NB4 (cell line): ENCODE measurements around the gene SEZ6L.

Experiments used
- CTCF ChIP-seq: IDR thresholded peaks from one replicate; pipeline ENCODE4 v1.5.1; 2012; ENCODE audit warnings: low read depth, low read length
- POLR2A ChIP-seq: IDR thresholded peaks from 2 replicates; pipeline ENCODE4 v1.6.1; 2011; ENCODE audit warnings: mild to moderate bottlenecking; ENCODE audit not compliant: insufficient read length; ENCODE audit errors: extremely low read depth
- TF ChIP-seq, protein P1 (sequence below): IDR thresholded peaks from 2 replicates; pipeline ENCODE4 v1.6.1; 2011; ENCODE audit warnings: low read depth, low read length

DNA sequence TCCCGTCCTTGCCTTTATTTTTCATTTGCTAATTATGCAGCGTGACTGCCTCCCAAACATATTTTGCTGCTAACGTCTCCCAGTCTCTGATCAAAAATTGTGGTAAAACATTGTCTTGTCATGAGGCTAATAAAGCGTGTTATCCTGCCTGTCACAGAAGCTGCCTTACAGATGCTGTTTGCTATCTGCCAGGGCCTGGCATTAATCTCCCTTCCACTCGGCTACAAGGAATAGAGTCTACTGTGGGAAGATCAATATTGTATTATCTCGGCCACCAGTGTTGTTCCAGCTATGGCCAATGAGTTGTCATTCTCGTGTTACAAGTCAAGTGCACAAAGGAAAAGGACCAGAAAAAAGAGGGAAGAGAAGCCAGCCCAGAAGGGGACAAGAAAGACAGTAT lies 100.3 kb downstream of the SEZ6L start:
- no peak for TF ChIP-seq CTCF
- TF ChIP-seq POLR2A: no peak
- TF ChIP-seq, protein P1, sequence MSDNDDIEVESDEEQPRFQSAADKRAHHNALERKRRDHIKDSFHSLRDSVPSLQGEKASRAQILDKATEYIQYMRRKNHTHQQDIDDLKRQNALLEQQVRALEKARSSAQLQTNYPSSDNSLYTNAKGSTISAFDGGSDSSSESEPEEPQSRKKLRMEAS: no peak
